IPS DF 19.7 (cell line): ENCODE results near the gene NR5A1.

ENCODE experiments used
- DNase-seq: peaks from one replicate; pipeline ENCODE4 v3.0.0-alpha.2; 2013; ENCODE audit warnings: low read depth, low spot score

Gene NR5A1

DNA sequence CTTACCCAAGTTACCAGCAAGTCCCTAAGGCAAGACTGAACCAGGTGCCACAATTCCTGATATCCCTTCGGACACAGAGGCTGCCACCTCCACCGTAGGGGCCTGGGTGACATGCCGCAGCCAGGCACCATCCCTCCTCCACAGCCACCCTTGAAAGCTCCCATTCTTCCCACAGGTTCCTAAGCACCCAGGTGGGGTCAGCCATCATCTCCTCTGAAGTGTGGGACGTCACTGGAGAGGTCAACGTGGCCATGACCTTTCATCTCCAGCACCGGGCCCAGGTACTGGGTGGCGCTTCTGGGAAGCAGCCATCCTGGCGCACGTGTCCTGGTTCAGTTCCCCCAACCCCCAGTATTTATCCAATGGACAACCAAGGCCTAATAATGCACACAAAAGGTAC lies 48.8 kb downstream of the NR5A1 start:
- no peak for DNase-seq

DNA sequence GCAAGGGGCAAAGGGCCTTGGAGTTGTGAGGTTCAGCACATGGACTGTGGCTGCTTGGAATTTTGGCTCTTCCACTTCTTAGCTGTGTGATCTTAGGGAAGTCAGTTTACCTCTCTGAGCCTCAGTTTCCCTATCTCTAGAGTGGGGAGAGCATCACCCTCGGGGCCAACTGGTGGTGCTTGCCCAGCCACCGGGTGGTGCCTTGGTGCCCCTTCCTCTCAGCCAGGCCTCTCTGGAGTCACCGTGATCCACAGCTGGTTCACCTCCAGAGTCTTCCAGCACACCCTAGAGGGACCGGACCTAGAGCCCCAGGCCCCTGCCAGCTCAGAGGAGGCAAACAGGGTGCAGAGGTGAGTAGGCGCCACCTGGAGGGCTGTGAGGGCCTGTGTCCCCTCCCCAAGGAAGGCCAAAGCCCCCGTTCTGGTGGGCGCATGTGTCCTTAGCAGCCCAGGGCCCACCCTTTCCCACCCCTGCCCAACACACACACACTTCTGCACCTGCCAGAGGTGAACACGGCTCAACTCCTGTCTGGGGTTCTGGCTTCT lies 49.2 kb downstream of the NR5A1 start:
- DNase-seq: no peak

DNA sequence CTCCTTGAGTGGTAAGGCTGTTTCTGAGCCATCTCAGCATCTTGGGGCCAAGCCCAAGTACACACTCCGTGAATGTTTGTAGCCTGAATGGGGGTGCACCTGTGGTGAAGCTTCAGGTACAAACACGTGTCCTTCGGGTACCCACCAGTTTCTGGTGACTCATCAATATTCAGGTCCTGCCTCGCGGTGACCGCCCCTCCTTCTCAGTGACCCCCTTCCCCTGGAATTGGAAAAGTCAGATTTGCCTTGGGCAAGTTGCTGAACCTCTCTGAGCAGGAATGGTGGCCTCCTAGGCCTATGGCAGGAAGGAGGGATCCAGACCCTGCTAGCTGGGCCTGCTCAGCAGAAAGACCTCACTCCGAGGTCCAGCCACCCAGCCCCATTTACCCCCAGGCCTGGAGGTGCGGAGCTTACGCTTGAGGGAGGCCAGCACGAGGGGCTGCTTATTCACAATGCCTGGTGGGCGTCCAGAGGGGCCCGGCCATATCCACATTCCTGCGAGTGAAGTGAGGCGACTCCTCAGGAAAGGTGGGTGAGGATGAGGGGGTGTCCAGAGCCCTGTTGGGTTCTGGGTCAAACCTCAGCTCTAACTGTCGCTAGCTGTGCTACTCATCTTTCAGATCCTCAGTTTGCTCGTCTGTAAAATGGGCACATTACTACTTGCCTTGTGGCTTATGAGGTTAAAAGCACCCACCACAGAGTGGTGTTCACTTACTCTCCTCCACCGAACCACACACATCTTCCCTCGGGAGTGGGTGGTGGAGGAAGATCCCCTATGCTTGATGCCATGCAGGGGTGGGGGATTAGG lies 49.9 kb downstream of the NR5A1 start:
- DNase-seq: no peak

- DNase-seq: no peak
These were observed 50.7 kb downstream of the NR5A1 start for GRCh38 chr9:124456341-124457078.

DNA sequence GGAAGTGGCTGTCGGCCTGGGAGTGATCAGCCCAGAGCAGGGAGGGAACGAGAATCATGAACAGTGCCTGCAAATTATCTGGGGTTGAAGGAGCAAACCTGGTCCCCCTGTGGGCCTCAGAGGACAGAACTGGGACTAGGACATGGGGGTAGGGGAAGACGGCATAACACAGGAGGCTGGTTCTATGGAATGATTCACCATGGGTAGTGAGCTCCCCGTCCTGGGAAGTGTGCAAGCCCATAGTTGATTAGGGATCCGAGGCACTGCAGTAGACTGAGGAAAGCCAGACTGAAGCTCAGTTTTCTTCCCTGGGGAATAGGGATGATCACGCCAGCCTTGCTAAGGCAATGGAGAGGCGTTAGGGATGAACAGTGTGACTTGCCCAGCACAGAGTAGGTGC lies 51.4 kb downstream of the NR5A1 start:
- DNase-seq: no peak

- no peak for DNase-seq
These were observed 52.3 kb downstream of the NR5A1 start for GRCh38 chr9:124454791-124455443.

DNA sequence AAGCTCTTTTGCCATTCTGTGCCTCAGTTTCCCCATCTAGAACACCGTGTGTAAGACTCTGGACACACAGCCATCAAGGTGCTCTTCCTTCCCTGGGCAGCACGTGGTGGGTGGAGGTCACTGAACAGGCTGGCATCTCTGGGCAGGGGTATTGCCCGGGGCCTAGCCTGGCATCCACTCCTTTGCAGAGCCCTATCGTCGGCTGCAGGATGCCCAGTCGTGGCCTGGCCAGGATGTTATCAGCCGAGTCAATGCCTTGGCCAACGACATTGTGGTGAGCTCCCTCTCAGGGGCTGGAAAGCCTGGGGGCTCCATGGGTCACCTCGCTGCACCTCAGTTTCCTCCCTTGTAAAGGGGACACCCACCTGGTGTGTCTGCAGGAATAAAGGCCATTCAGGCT lies 52.9 kb downstream of the NR5A1 start:
- no peak for DNase-seq

- DNase-seq: no peak
These were observed 53.5 kb downstream of the NR5A1 start for GRCh38 chr9:124453586-124454191.

GRCh38 chr9:124452841-124453585 lies 54.2 kb downstream of the NR5A1 start:
- no peak for DNase-seq

DNA sequence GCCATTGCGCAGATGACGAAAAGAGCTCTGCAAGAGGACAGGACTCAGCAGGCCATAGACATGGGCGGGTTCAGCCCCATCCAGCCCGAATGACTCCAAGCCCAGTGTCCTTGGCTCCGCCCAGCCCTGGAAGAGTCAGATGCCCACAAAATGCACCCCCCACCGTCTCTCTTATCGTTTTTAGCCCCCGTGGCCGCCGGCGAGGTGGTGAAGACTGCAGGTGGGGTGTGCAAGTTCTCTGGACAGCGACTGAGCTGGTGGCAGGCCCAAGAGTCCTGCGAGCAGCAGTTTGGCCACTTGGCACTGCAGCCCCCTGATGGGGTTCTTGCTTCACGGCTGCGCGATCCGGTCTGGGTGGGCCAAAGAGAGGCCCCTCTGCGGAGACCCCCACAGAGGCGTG lies 54.9 kb downstream of the NR5A1 start:
- no peak for DNase-seq

DNA sequence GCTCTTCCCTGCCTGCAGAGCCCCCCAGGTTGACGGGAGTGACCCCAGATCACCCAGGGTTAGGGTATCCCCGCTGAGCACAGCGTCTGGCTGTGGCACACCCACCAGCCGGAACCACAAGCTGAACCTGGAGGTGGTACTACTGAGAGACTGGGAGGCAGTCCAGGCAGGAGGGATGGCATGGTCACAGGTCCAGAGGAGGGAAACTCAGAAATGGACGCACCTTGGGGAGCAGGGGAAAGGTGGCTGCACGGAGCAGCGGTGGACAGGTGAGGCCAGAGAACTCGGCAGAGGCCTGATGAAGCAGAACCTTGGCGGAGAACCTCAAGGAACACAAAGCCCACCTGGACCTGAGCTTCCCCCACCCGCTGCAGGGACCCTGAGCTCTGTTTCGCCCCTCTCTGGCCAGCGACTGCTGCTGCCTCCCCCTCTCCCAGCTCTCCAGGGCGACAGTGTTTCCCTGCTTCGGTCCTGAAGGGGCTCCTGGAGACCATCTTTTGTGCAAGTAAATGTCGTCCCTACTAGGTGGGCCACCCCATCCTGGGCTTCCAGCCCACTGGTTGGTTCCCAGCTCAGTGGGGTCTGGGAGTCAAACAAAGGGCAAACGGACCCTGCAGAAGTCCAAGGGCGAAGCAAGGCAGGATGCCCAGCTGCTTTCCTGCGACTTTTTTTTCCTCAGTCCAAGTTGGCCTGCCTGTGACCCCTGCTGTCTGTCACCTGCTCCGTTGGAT lies 56.1 kb downstream of the NR5A1 start:
- DNase-seq: no peak

- DNase-seq: peak; percentile 48
These were observed 56.8 kb downstream of the NR5A1 start, which contains the start of gene ADGRD2 for GRCh38 chr9:124450241-124450924. ADGRD2 (plus strand) TSS chr9:124450451; CDS start chr9:124451667, 1,216 bp downstream.

- DNase-seq: no peak
These were observed 57.6 kb downstream of the NR5A1 start for GRCh38 chr9:124449381-124450151.

GRCh38 chr9:124448019-124448418 lies 59.2 kb downstream of the NR5A1 start:
- DNase-seq: no peak

DNA sequence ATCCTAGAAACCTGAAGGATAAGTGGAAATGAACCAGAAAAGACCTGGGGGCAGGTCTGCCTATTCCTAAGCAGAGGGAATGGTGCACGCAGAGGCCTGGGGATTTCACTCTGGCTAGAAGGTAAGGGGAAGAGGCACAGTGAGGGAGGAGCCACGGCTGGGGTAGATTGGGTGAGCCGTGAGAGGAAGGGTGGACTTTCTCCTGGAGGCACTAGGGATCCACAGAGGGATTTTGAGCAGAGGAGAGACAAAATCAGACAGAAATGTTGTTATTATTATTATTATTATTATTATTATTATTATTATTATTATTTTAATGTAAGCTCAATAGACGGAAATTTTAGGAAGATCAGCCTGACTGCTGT lies 59.9 kb downstream of the NR5A1 start:
- no peak for DNase-seq

- DNase-seq: no peak
These were observed 63.0 kb downstream of the NR5A1 start for GRCh38 chr9:124444166-124444565.

- DNase-seq: no peak
These were observed 63.6 kb downstream of the NR5A1 start for GRCh38 chr9:124443625-124444024.

DNA sequence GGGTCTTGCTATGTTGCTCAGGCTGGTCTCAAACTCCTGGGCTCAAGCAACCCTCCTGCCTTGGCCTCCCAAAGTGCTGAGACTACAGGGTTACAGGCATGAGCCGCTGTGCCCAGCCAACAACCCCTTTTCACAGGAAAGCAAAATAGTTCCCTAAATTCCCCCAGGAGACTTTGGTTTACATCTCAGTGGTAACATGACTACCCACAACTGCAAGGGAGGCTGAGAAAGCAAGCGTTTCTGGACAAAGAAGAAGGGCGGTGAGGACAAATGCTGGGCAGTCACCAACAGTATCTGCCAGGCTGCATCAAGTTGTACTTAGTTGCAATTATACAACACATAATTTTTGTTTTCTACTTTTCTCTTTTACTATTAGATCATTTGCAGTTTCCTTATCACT lies 64.4 kb downstream of the NR5A1 start:
- DNase-seq: no peak

- no peak for DNase-seq
These were observed 64.8 kb downstream of the NR5A1 start for GRCh38 chr9:124442379-124442778.
